Choroid plexus epithelial cell (primary cell): ENCODE results near the gene TMEM169.

ENCODE experiments used
- DNase-seq: peaks from one replicate; pipeline ENCODE4 v3.0.0-alpha.2; 2010; ENCODE audit warnings: low read depth
- H3K4me3 ChIP-seq: 2 replicates; pipeline ENCODE4 v1.5.1; 2011; ENCODE audit warnings: low read depth, mild to moderate bottlenecking, control low read depth, low read length, moderate library complexity
- TF ChIP-seq, protein P1 (sequence below): conservative IDR thresholded peaks from 2 replicates; pipeline ENCODE4 v1.5.1; 2011; ENCODE audit warnings: low read depth, mild to moderate bottlenecking, control low read depth, inconsistent platforms, low read length, moderate library complexity

The TMEM169 gene

DNA sequence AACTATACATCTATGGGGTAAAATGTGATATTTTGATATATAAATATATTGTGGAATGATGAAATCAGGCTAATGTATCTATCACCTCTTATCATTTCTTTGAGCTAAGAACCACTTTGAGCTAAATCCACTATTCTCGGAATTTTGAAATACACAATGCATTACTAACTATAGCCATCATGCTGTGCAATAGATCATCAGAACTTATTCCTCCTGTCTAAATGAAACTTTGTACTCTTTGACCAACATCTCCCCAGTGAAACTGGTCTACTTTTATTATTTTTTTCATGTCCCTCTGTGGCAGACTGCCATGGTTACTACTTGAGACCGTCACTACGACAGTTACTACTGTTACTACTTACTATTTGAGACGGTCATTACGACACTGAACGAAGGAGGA lies 11.5 kb upstream of the TMEM169 start:
- TF ChIP-seq, protein P1, sequence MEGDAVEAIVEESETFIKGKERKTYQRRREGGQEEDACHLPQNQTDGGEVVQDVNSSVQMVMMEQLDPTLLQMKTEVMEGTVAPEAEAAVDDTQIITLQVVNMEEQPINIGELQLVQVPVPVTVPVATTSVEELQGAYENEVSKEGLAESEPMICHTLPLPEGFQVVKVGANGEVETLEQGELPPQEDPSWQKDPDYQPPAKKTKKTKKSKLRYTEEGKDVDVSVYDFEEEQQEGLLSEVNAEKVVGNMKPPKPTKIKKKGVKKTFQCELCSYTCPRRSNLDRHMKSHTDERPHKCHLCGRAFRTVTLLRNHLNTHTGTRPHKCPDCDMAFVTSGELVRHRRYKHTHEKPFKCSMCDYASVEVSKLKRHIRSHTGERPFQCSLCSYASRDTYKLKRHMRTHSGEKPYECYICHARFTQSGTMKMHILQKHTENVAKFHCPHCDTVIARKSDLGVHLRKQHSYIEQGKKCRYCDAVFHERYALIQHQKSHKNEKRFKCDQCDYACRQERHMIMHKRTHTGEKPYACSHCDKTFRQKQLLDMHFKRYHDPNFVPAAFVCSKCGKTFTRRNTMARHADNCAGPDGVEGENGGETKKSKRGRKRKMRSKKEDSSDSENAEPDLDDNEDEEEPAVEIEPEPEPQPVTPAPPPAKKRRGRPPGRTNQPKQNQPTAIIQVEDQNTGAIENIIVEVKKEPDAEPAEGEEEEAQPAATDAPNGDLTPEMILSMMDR = no peak
- no peak for DNase-seq
- no peak overlapping the region for H3K4me3 ChIP-seq

DNA sequence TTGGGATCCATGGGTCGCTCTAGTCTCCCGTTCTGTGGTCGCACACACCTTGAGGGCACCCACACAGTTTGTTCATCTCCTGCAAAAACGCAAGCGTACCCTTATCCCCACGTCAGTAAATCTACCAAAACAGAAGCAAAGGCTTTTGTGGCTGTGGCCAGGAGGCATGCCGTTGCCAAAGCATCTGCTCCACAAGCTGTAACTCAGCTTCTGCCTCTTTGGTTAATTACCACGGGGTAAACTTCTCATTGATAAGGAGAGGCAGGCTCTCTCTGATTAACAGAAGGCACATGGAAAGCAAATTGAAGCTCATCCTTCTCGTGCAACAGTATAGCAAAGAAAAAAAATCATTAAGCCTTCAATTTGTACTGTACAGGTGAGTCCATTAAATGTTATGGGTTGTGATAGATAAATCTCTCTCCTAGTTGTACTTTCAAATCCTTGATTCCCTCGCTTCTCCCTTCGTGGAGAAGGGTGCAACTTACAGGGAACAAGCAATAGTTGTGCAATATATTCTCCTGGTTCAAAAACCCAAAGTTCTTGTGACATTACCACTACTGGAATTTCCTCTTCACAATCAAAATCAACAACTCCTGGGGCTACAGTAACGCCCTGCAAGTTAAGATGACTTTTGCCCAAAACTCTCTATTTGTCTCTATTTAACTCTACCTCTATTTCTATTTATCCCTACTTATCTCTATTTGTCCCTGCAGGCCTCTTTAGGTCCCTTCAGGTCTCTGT lies 10.4 kb upstream of the TMEM169 start:
- peak; percentile 62 for DNase-seq
- no peak overlapping the region for H3K4me3 ChIP-seq
- TF ChIP-seq, protein P1 = no peak

DNA sequence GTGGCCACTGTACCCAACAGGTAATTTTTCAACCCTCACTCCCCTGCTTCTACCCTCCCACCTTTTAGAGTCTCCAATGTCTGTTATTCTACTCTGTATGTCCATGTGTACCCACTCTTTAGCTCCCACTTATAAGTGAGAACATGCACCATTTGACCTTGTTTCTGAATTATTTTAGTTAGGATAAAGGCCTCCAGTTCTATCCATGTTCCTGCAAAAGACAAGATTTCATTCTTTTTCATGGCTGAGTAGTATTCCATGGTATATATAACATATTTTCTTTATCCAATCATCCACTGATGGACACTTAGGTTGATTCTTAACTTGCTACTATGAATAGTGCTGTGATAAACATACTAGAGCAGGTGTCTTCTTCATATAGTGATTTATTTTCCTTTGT lies 9.2 kb upstream of the TMEM169 start:
- no peak overlapping the region for H3K4me3 ChIP-seq
- DNase-seq = no peak
- TF ChIP-seq, protein P1 = no peak

DNA sequence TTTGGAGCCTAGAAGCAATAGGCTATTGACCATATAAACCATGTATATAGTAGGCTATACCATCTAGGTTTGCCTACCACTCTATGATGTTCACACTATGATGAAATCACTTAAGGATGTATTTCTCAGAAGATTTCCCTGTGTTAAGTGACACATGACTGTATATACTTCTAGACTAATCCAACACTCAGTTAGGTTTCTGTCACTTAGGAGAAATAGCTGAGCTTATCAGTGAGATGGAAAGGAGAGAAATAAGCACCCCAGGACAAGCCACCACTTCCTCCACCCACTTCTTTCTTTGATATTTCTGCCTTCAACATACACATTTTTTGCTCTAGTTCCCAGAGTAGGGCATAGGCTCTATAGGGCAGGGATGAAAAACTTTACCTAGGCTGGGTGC lies 7.9 kb upstream of the TMEM169 start:
- TF ChIP-seq, protein P1 = no peak
- no peak overlapping the region for H3K4me3 ChIP-seq
- DNase-seq = no peak

DNA sequence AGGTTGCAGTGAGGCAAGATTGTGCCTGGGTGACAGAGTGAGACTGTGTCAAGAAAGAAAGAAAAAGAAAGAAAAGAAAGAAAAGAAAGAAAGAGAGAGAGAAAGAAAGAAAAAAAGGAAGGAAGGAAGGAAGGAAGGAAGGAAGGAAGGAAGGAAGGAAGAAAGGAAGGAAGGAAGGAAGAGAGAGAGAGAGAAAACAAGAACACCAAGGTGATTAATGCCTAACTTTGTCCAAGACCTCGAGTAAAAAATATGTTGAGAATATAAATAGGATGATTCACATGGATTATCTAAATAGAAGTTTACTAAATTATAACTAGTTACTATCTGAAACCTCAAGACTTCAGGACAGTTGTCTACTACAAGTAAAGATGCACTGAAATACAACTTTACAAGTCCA lies 7.3 kb upstream of the TMEM169 start:
- TF ChIP-seq, protein P1 = no peak

DNA sequence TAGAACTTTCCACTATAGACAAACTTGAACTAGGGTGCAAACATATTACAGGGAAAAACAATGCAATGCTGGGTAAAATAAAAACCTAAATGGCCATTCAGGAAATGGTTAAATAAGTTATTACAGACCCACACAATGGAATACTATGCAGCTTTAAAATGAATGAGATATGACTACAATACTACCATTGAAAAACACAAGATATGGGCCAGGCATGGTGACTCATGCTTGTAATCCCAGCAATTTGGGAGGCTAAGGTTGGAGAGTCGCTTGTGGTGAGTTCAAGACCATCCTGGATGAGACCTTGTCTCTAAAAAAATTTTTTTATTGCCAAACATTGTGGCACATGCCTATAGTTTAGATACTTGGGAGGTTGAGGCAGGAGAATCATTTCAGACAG lies 6.9 kb upstream of the TMEM169 start:
- no peak overlapping the region for H3K4me3 ChIP-seq
- TF ChIP-seq, protein P1 = no peak
- no peak for DNase-seq

More for the DNA sequence above, 7.3 kb upstream of the TMEM169 start:
- no peak for DNase-seq
- no peak overlapping the region for H3K4me3 ChIP-seq
